H1 (cell line): ENCODE results near the gene RNF4. TPM values are rescaled to one million over a fixed set of nuclear protein-coding genes. Genes with fewer than 3 reads are reported as not detected.

Experiments
- CEBPB ChIP-seq: IDR thresholded peaks from 2 replicates; pipeline ENCODE4 v1.6.1; 2012; ENCODE audit warnings: low read depth, low read length
- EZH2 ChIP-seq: fragments of 200-600 bp; sonication (generic); IDR thresholded peaks from 2 replicates; pipeline ENCODE4 v1.7.1; 2012; ENCODE audit warnings: low read depth, mild to moderate bottlenecking, moderate library complexity, low read length, inconsistent platforms; ENCODE audit not compliant: severe bottlenecking
- POLR2A ChIP-seq, 2 experiments: IDR thresholded peaks; 1 replicate in 1 of 2; 2 replicates in 1 of 2; pipeline ENCODE4 v1.6.1; 2011; ENCODE audit warnings: low read depth in 2 of 2, low read length in 2 of 2, mild to moderate bottlenecking in 2 of 2; ENCODE audit errors: control extremely low read depth in 1 of 2
- polyA plus RNA-seq, 7 experiments: library from polyadenylated mRNA; depleted of rRNA in 3 of 7; stranded (reverse) in 5 of 7; unstranded in 2 of 7; fragments of >200 nt in 5 of 7; fragments of 200-250 nt in 2 of 7; gene quantifications; 1 replicate in 5 of 7; 2 replicates in 1 of 7; 4 replicates in 1 of 7; pipeline versions ENCODE4 v1.2.1 to v1.2.3, GENCODE V29; 2011 to 2013; ENCODE audit warnings: missing spikeins in 2 of 7, mixed read lengths in 2 of 7
- total RNA-seq: library from RNA; stranded (reverse); fragmentation: NEBNext Ultra II Directional; extraction: Animal tissue kit (Norgen Biotek cat#: 25700); gene quantifications from 2 replicates; pipeline ENCODE4 v1.2.1, GENCODE V29; 2021
- TF ChIP-seq, protein P1 (sequence below): IDR thresholded peaks from 2 replicates; pipeline ENCODE4 v1.6.1; 2011; ENCODE audit warnings: low read depth, mild to moderate bottlenecking, low read length; ENCODE audit not compliant: insufficient read depth

The RNF4 gene
- total and polyA plus RNA-seq, 2 of the 8 experiments (the other 6 are each of a cell fraction or from before 2014, with no cell fraction given), result 68.2 to 78.9 TPM

DNA sequence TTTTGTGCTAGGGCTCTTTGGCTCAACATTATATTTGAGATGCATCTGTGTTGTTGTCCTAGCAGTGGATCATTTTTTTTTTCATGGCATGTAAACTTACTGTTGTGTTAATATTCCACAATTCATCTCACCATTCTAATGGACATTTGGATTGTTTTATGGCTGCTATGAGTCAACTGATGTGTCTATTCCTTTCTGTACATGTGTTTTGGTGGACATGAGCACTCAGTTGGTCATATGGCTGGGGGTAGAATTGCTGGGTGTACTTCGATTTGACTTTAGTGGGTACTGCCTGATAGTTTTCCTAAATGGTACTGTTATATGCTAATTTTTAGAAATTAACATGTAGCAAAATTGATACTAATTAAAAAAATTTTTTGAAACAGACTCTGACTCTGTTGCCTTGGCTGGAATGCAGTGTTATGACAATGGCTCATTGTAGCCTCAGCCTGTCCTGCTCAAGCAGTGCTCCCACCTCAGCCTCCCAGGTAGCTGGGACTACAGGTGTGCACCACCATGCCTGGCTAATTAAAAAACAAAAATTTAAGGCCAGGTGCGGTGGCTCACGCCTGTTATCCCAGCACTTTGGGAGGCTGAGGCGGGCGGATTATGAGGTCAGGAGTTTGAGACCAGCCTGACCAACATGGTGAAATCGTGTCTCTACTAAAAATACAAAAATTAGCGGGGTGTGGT lies 76.6 kb downstream of the RNF4 start (continued):
- TF ChIP-seq, protein P1, sequence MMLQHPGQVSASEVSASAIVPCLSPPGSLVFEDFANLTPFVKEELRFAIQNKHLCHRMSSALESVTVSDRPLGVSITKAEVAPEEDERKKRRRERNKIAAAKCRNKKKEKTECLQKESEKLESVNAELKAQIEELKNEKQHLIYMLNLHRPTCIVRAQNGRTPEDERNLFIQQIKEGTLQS, result no peak
- no peak for TF ChIP-seq EZH2
- TF ChIP-seq CEBPB, result no peak
- no peak for TF ChIP-seq POLR2A (IDR thresholded peaks at IDR 0.05; ENCODE audit: control extremely low read depth in 1 of 2, low read depth in 2 of 2, low read length in 2 of 2)
